ENCODE data around the gene TRIP6.
"Not testable (repeated sequence)": the region's sequence is repeated elsewhere in the genome, so short reads cannot be mapped to it uniquely, and the experiment has no call there.

TRIP6 gene

GRCh38 chr7:100891568-100892247, 24.5 kb downstream of the TRIP6 start:
- no peak for DNase-seq (ENCODE audit: low spot score)

- no peak for DNase-seq (ENCODE audit: low spot score)
Measured at GRCh38 chr7:100892364-100893317, 25.5 kb downstream of the TRIP6 start.

GRCh38 chr7:100893318-100893895, 26.2 kb downstream of the TRIP6 start:
- DNase-seq (ENCODE audit: low spot score): no peak

- no peak for DNase-seq (ENCODE audit: low spot score)
Measured at GRCh38 chr7:100893910-100894721, 26.9 kb downstream of the TRIP6 start.

GRCh38 chr7:100894860-100895700, 27.9 kb downstream of the TRIP6 start:
- peak; percentile 54 for DNase-seq (ENCODE audit: low spot score)

GRCh38 chr7:100895701-100895955, 28.4 kb downstream of the TRIP6 start, which contains the start of gene ACHE:
Gene ACHE (minus strand): TSS chr7:100895888. CDS start chr7:100894232, 1,656 bp downstream.
- no peak for DNase-seq (ENCODE audit: low spot score)

GRCh38 chr7:100895956-100896731, 29.0 kb downstream of the TRIP6 start:
- peak; percentile 24 for DNase-seq (ENCODE audit: low spot score)

GRCh38 chr7:100896732-100897608, 29.8 kb downstream of the TRIP6 start:
- peak; percentile 64 for DNase-seq (ENCODE audit: low spot score)

GRCh38 chr7:100897772-100898454, 30.7 kb downstream of the TRIP6 start:
- no peak for DNase-seq (ENCODE audit: low spot score)

- no peak for DNase-seq (ENCODE audit: low spot score)
Measured at GRCh38 chr7:100899432-100899831, 32.2 kb downstream of the TRIP6 start.

GRCh38 chr7:100900978-100901377, 33.8 kb downstream of the TRIP6 start:
- no peak for DNase-seq (ENCODE audit: low spot score)

GRCh38 chr7:100901921-100902332, 34.7 kb downstream of the TRIP6 start:
- DNase-seq (ENCODE audit: low spot score): no peak

- no peak for DNase-seq (ENCODE audit: low spot score)
Measured at GRCh38 chr7:100902638-100903037, 35.5 kb downstream of the TRIP6 start.

GRCh38 chr7:100908512-100908911, 41.3 kb downstream of the TRIP6 start:
- DNase-seq (ENCODE audit: low spot score): no peak

GRCh38 chr7:100910443-100910842, 43.3 kb downstream of the TRIP6 start:
- DNase-seq (ENCODE audit: low spot score): not testable (repeated sequence)

GRCh38 chr7:100911484-100911883, 44.3 kb downstream of the TRIP6 start:
- no peak for DNase-seq (ENCODE audit: low spot score)

- DNase-seq (ENCODE audit: low spot score): no peak
Measured at GRCh38 chr7:100914208-100914878, 47.2 kb downstream of the TRIP6 start.

- DNase-seq (ENCODE audit: low spot score): no peak
Measured at GRCh38 chr7:100914879-100915447, 47.8 kb downstream of the TRIP6 start.
